CD4-positive, CD25-positive, alpha-beta regulatory T cell (primary cell): ENCODE measurements around the gene MTHFSD. TPM values are rescaled to one million over a fixed set of nuclear protein-coding genes. Genes with fewer than 3 reads are reported as not detected.

ENCODE experiments used
- ATAC-seq, 2 donors: fragments of 150-1000 bp; cut with Tn5 transposase; one replicate each; pipeline ENCODE4 v1.10.0; 2021; ENCODE audit warnings: low read depth in 2 of 2, moderate number of reproducible peaks in 2 of 2, moderate library complexity in 1 of 2
- DNase-seq, 3 donors: peaks; one replicate each; pipeline versions ENCODE4 v3.0.0 to v3.0.0-alpha.2; 2012 to 2022; ENCODE audit warnings: mixed read lengths in 1 of 3
- H3K27ac ChIP-seq: one replicate; pipeline ENCODE4 v1.7.0; 2013; ENCODE audit warnings: mild to moderate bottlenecking, low read length; ENCODE audit not compliant: insufficient read depth, poor library complexity, severe bottlenecking
- H3K27me3 ChIP-seq: one replicate; pipeline ENCODE4 v1.7.0; 2013; ENCODE audit warnings: low read length; ENCODE audit not compliant: control insufficient read depth, insufficient read depth
- H3K36me3 ChIP-seq: one replicate; pipeline ENCODE4 v1.7.0; 2013; ENCODE audit warnings: mild to moderate bottlenecking, low read length, moderate library complexity; ENCODE audit not compliant: control insufficient read depth, insufficient read depth
- H3K4me1 ChIP-seq: 2 replicates; pipeline ENCODE4 v1.7.0; 2013; ENCODE audit warnings: mild to moderate bottlenecking, low read length; ENCODE audit not compliant: insufficient read depth, control insufficient read depth, poor library complexity, severe bottlenecking
- H3K4me3 ChIP-seq: one replicate; pipeline ENCODE4 v1.7.0; 2013; ENCODE audit warnings: low read depth, mild to moderate bottlenecking, low read length, moderate library complexity
- H3K9me3 ChIP-seq, 2 experiments: 1 replicate in 1 of 2; 2 replicates in 1 of 2; pipeline ENCODE4 v1.7.0; 2013; ENCODE audit warnings: low read length in 2 of 2, mild to moderate bottlenecking in 1 of 2, moderate library complexity in 1 of 2; ENCODE audit not compliant: control insufficient read depth in 2 of 2
- H3K27ac Mint-ChIP-seq, 3 donors: one replicate each; pipeline ENCODE4 v1.8.0; 2020 to 2022; ENCODE audit warnings: mild to moderate bottlenecking in 3 of 3, mixed read lengths in 3 of 3, moderate library complexity in 2 of 3
- H3K27me3 Mint-ChIP-seq: one replicate; pipeline ENCODE4 v1.8.0; 2022; ENCODE audit warnings: mild to moderate bottlenecking, mixed read lengths
- H3K36me3 Mint-ChIP-seq: one replicate; pipeline ENCODE4 v1.8.0; 2020; ENCODE audit warnings: mixed read lengths
- H3K4me1 Mint-ChIP-seq, 4 donors: one replicate each; pipeline ENCODE4 v1.8.0; 2020 to 2022; ENCODE audit warnings: mixed read lengths in 4 of 4, mild to moderate bottlenecking in 1 of 4
- H3K4me3 Mint-ChIP-seq, 4 donors: one replicate each; pipeline ENCODE4 v1.8.0; 2020 to 2022; ENCODE audit warnings: mild to moderate bottlenecking in 4 of 4, mixed read lengths in 4 of 4, moderate library complexity in 3 of 4
- H3K9me3 Mint-ChIP-seq, 7 donors: one replicate each; pipeline ENCODE4 v1.8.0; 2020 to 2022; ENCODE audit warnings: mixed read lengths in 7 of 7, mild to moderate bottlenecking in 3 of 7, moderate library complexity in 2 of 7
- polyA plus RNA-seq, 4 donors: library from polyadenylated mRNA; unstranded; fragments of 300-500 nt; fragmentation: Illumina TruSeq; gene quantifications; one replicate each; pipeline ENCODE4 v1.2.3, GENCODE V29; 2021
- total RNA-seq: library from RNA; stranded (reverse); gene quantifications from one replicate; pipeline ENCODE4 v1.2.3, GENCODE V29; 2022

MTHFSD gene
- total and polyA plus RNA-seq, 5 donors from 2014 or later, result 13.4 to 19.4 (median 16.4) TPM

GRCh38 chr16:86531641-86532525 is 23.2 kb downstream of the MTHFSD start:
- Mint-ChIP-seq H3K4me3 (no peak overlapping the region), H3K36me3 (peaks cover 10% of the 10 kb centered on the region), H3K27ac (no peak overlapping the region), H3K9me3 (peaks cover 0 to 4% (median 0%) of the 10 kb centered on the region in 7 donors), H3K27me3 (no peaks in the 10 kb centered on the region), H3K4me1 (no peaks in the 10 kb centered on the region)
- Histone ChIP-seq H3K4me1 (no peaks in the 10 kb centered on the region), H3K27ac (no peak overlapping the region), H3K4me3 (no peak overlapping the region), H3K36me3 (peaks cover 23% of the 10 kb centered on the region), H3K9me3 (no peaks in the 10 kb centered on the region), H3K27me3 (no peaks in the 10 kb centered on the region)
- no peak for DNase-seq
- ATAC-seq, result no peak

GRCh38 chr16:86531191-86531545 is 23.9 kb downstream of the MTHFSD start:
- Mint-ChIP-seq H3K4me1 (no peaks in the 10 kb centered on the region), H3K4me3 (no peak overlapping the region), H3K36me3 (peaks cover 7% of the 10 kb centered on the region), H3K27ac (no peak overlapping the region), H3K9me3 (peaks cover 0 to 4% (median 0%) of the 10 kb centered on the region in 7 donors), H3K27me3 (no peaks in the 10 kb centered on the region)
- no peaks in the 10 kb centered on the region for H3K27me3 ChIP-seq
- no peak for DNase-seq
- no peak overlapping the region for H3K4me3 ChIP-seq
- no peak overlapping the region for H3K27ac ChIP-seq
- H3K4me1 ChIP-seq, result no peaks in the 10 kb centered on the region
- H3K36me3 ChIP-seq, result peaks cover 18% of the 10 kb centered on the region
- H3K9me3 ChIP-seq, result no peaks in the 10 kb centered on the region
- no peak for ATAC-seq

- no peaks in the 10 kb centered on the region for H3K9me3 ChIP-seq
- H3K27ac ChIP-seq, result no peak overlapping the region
- Mint-ChIP-seq H3K27me3 (no peaks in the 10 kb centered on the region), H3K27ac (no peak overlapping the region), H3K4me3 (no peak overlapping the region), H3K9me3 (peaks cover 0 to 4% (median 0%) of the 10 kb centered on the region in 7 donors), H3K4me1 (no peaks in the 10 kb centered on the region), H3K36me3 (peaks cover 7% of the 10 kb centered on the region)
- H3K36me3 ChIP-seq, result peaks cover 14% of the 10 kb centered on the region
- no peaks in the 10 kb centered on the region for H3K4me1 ChIP-seq
- H3K27me3 ChIP-seq, result no peaks in the 10 kb centered on the region
- DNase-seq (no peak), ATAC-seq (no peak)
- no peak overlapping the region for H3K4me3 ChIP-seq
Observed at GRCh38 chr16:86530251-86531190, 24.5 kb downstream of the MTHFSD start.

DNA sequence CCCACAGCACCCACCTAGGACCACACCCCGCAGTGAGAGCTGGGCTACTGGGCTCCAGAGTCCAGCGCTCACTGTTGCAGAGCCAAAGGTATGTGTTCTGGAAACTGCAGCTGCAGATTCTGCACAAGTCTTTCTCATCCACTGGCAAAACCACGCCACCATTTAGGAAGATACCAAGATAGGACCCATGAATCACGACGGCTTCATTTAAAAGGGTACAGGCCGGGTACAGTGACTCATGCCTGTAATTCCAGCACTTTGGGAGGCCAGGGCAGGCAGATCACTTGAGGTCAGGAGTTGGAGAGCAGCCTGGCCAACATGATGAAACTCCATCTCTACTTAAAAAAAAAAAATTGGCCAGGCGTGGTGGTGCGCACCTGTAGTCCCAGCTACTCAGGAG is 25.9 kb downstream of the MTHFSD start:
- peaks cover 14% of the 10 kb centered on the region for H3K36me3 ChIP-seq
- no peaks in the 10 kb centered on the region for H3K4me1 ChIP-seq
- H3K4me3 ChIP-seq, result no peak overlapping the region
- Mint-ChIP-seq H3K27me3 (no peaks in the 10 kb centered on the region), H3K27ac (no peak overlapping the region), H3K4me1 (no peaks in the 10 kb centered on the region), H3K36me3 (peaks cover 7% of the 10 kb centered on the region), H3K9me3 (peaks cover 0 to 4% (median 0%) of the 10 kb centered on the region in 7 donors), H3K4me3 (no peak overlapping the region)
- ATAC-seq, result no peak
- no peaks in the 10 kb centered on the region for H3K9me3 ChIP-seq
- H3K27me3 ChIP-seq, result no peaks in the 10 kb centered on the region
- H3K27ac ChIP-seq, result no peak overlapping the region
- DNase-seq, result no peak

DNA sequence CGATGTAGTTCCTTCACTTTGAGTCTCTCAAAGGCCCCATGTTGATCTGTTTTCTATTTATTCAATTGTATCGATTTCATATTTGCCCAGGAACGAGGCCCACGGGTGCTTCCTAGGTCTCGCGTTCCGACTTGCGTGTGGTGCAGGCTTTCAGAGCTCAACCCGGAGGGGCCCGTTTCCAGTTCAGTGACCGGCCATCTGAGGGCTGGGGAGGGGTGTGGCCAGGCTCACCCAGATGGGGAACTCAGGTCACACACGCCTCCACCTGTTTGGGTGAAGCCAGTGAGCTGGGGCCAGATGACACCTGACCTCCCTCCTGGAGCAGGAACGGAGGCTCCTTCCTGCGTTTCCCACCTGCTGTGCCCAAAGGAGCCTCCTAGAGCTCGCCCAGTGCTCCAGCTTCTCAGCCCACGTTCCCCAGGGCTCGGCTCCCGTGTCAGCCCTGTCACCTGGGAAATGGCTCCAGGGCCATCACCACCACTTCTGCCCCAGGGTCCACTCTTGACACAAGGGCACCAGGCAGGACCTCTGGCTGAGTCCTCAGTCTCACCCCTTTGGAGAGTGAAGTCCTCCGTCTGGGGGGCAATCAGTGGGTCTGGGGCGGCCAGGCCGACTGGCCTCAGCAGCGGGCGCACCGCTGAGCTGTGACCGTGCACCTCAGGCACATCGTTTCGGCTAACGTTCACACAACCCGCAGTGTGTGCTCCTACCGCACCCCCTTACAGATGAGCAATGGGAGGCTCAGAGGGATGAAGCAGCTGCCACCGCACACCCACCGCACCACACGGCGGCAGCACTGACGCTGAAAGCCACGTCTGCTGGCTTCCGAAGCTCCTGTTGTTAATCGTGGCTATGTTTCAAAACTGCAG is 26.7 kb downstream of the MTHFSD start:
- DNase-seq (no peak), ATAC-seq (no peak)
- Histone ChIP-seq H3K36me3 (peaks cover 9% of the 10 kb centered on the region), H3K27ac (no peak overlapping the region), H3K4me1 (no peaks in the 10 kb centered on the region), H3K9me3 (no peaks in the 10 kb centered on the region), H3K4me3 (no peak overlapping the region), H3K27me3 (no peaks in the 10 kb centered on the region)
- peaks cover 7% of the 10 kb centered on the region for H3K36me3 Mint-ChIP-seq
- no peak overlapping the region for H3K4me3 Mint-ChIP-seq
- peaks cover 0 to 2% (median 0%) of the 10 kb centered on the region in 7 donors for H3K9me3 Mint-ChIP-seq
- no peaks in the 10 kb centered on the region for H3K27me3 Mint-ChIP-seq
- H3K27ac Mint-ChIP-seq, result no peak overlapping the region
- no peaks in the 10 kb centered on the region for H3K4me1 Mint-ChIP-seq

GRCh38 chr16:86527366-86527765 is 27.7 kb downstream of the MTHFSD start:
- Mint-ChIP-seq H3K9me3 (peaks cover 0 to 2% (median 0%) of the 10 kb centered on the region in 7 donors), H3K27me3 (no peaks in the 10 kb centered on the region), H3K36me3 (peaks cover 7% of the 10 kb centered on the region), H3K4me1 (no peaks in the 10 kb centered on the region), H3K4me3 (no peak overlapping the region), H3K27ac (no peak overlapping the region)
- H3K27ac ChIP-seq, result no peak overlapping the region
- ATAC-seq (no peak), DNase-seq (no peak)
- no peaks in the 10 kb centered on the region for H3K9me3 ChIP-seq
- H3K27me3 ChIP-seq, result no peaks in the 10 kb centered on the region
- no peaks in the 10 kb centered on the region for H3K4me1 ChIP-seq
- no peak overlapping the region for H3K4me3 ChIP-seq
- peaks cover 3% of the 10 kb centered on the region for H3K36me3 ChIP-seq

- Histone ChIP-seq H3K4me3 (no peak overlapping the region), H3K9me3 (no peaks in the 10 kb centered on the region), H3K4me1 (no peaks in the 10 kb centered on the region), H3K36me3 (no peaks in the 10 kb centered on the region), H3K27ac (no peak overlapping the region), H3K27me3 (no peaks in the 10 kb centered on the region)
- ATAC-seq, result no peak
- H3K4me1 Mint-ChIP-seq, result peaks cover 0 to 4% (median 0%) of the 10 kb centered on the region in 4 donors
- H3K36me3 Mint-ChIP-seq, result peaks cover 7% of the 10 kb centered on the region
- no peak for DNase-seq
- H3K9me3 Mint-ChIP-seq, result peaks cover 0 to 2% (median 0%) of the 10 kb centered on the region in 7 donors
- H3K4me3 Mint-ChIP-seq, result no peak overlapping the region
- peaks cover 7% of the 10 kb centered on the region for H3K27me3 Mint-ChIP-seq
- no peak overlapping the region for H3K27ac Mint-ChIP-seq
Observed at GRCh38 chr16:86525696-86526095, 29.3 kb downstream of the MTHFSD start.
